ENCODE measurements around the gene SH3BGR. TPM values are rescaled to one million over a fixed set of nuclear protein-coding genes. Genes with fewer than 3 reads are reported as not detected.
"Not testable (repeated sequence)": the region's sequence is repeated elsewhere in the genome, so short reads cannot be mapped to it uniquely, and the experiment has no call there.

The SH3BGR gene
- total RNA-seq, 4 donors from 2014 or later, result 0.75 to 116 (median 4.2) TPM

GRCh38 chr21:39538453-39539042, 86.8 kb downstream of the SH3BGR start:
- Histone ChIP-seq H3K9me3 (no peaks in the 10 kb centered on the region), H3K27me3 (peaks cover 0 to 4% (median 0%) of the 10 kb centered on the region in 4 donors), H3K27ac (no peak overlapping the region), H3K4me1 (peaks cover 0 to 5% (median 0%) of the 10 kb centered on the region in 3 donors), H3K36me3 (no peaks in the 10 kb centered on the region), H3K4me3 (no peak overlapping the region)
- 80 to 87% methylated on average over 8 of the region's 8 CpGs for WGBS, 2 donors
- DNase-seq, result no peak
- intact Hi-C loops (cut with DNase I), result no loop called here
- TF ChIP-seq POLR2A (IDR thresholded peaks at IDR 0.05) (no peak), CTCF (IDR thresholded peaks at IDR 0.05) (no peak)

GRCh38 chr21:39540367-39540766, 88.6 kb downstream of the SH3BGR start:
- H3K27me3 ChIP-seq; H3K27ac ChIP-seq; H3K36me3 ChIP-seq; H3K9me3 ChIP-seq; DNase-seq; H3K4me1 ChIP-seq; intact Hi-C loops (cut with DNase I); H3K4me3 ChIP-seq: not testable (repeated sequence)
- WGBS, 2 donors, result 74 to 86% methylated on average over 1 to 4 of the region's 4 CpGs

- TF ChIP-seq POLR2A (IDR thresholded peaks at IDR 0.05) (no peak), CTCF (IDR thresholded peaks at IDR 0.05) (no peak)
- H3K27me3 ChIP-seq, result no peaks in the 10 kb centered on the region
- H3K9me3 ChIP-seq, result no peaks in the 10 kb centered on the region
- WGBS, 2 donors, result 68 to 78% methylated on average over 5 of the region's 5 CpGs
- H3K27ac ChIP-seq, result no peak overlapping the region
- intact Hi-C loops (cut with DNase I), result no loop called here
- no peak for DNase-seq
- no peaks in the 10 kb centered on the region for H3K36me3 ChIP-seq
- no peak overlapping the region for H3K4me3 ChIP-seq
- no peaks in the 10 kb centered on the region for H3K4me1 ChIP-seq
Measured at GRCh38 chr21:39542736-39543135, 91.0 kb downstream of the SH3BGR start.

GRCh38 chr21:39546522-39546921, 94.8 kb downstream of the SH3BGR start:
- Histone ChIP-seq H3K27me3 (no peaks in the 10 kb centered on the region), H3K36me3 (no peaks in the 10 kb centered on the region), H3K4me1 (no peaks in the 10 kb centered on the region), H3K27ac (no peak overlapping the region), H3K4me3 (no peak overlapping the region), H3K9me3 (no peaks in the 10 kb centered on the region)
- WGBS, 2 donors, result 83 to 100% methylated on average over 1 of the region's 1 CpG
- no peak for DNase-seq
- intact Hi-C loops (cut with DNase I), result no loop called here
- no peak for TF ChIP-seq POLR2A (IDR thresholded peaks at IDR 0.05)
- TF ChIP-seq CTCF (IDR thresholded peaks at IDR 0.05), result no peak

- TF ChIP-seq CTCF (IDR thresholded peaks at IDR 0.05), result no peak
- no peak for TF ChIP-seq POLR2A (IDR thresholded peaks at IDR 0.05)
Measured at GRCh38 chr21:39552856-39553255, 101.1 kb downstream of the SH3BGR start.

GRCh38 chr21:39553331-39553730, 101.6 kb downstream of the SH3BGR start:
- no peaks in the 10 kb centered on the region for H3K27me3 ChIP-seq
- no peaks in the 10 kb centered on the region for H3K36me3 ChIP-seq
- no peak overlapping the region for H3K4me3 ChIP-seq
- no peak for DNase-seq
- intact Hi-C loops (cut with DNase I), result no loop called here
- no peak overlapping the region for H3K27ac ChIP-seq
- no peak for TF ChIP-seq POLR2A (IDR thresholded peaks at IDR 0.05)
- no peak for TF ChIP-seq CTCF (IDR thresholded peaks at IDR 0.05)
- no peaks in the 10 kb centered on the region for H3K9me3 ChIP-seq
- 38 to 60% methylated on average over 2 to 3 of the region's 3 CpGs for WGBS, 2 donors
- H3K4me1 ChIP-seq, result no peaks in the 10 kb centered on the region

More at GRCh38 chr21:39552856-39553255, 101.1 kb downstream of the SH3BGR start:
- no peaks in the 10 kb centered on the region for H3K4me1 ChIP-seq
- H3K4me3 ChIP-seq, result no peak overlapping the region
- intact Hi-C loops (cut with DNase I), result no loop called here
- DNase-seq, result no peak
- no peak overlapping the region for H3K27ac ChIP-seq
- no peaks in the 10 kb centered on the region for H3K27me3 ChIP-seq
- WGBS, 2 donors, result 65 to 67% methylated on average over 1 of the region's 1 CpG
- no peaks in the 10 kb centered on the region for H3K9me3 ChIP-seq
- no peaks in the 10 kb centered on the region for H3K36me3 ChIP-seq

Measured in esophagus squamous epithelium (tissue), 5 donors.